HG03565 (cell line): ENCODE measurements around the gene FGF3.

Source experiments
- ATAC-seq: cut with Tn5 transposase; IDR thresholded peaks from one replicate; pipeline ENCODE4 v1.9.1; 2021; ENCODE audit warnings: mild to moderate bottlenecking, moderate library complexity; ENCODE audit not compliant: unreplicated experiment

Gene FGF3

GRCh38 chr11:69825037-69825834, 6.0 kb upstream of the FGF3 start:
- ATAC-seq = no peak

- no peak for ATAC-seq
These were observed 4.5 kb upstream of the FGF3 start for GRCh38 chr11:69823641-69824265.

- ATAC-seq = no peak
These were observed 3.7 kb upstream of the FGF3 start for GRCh38 chr11:69822676-69823494.

- ATAC-seq = no peak
These were observed 2.4 kb upstream of the FGF3 start for GRCh38 chr11:69821511-69822040.

- no peak for ATAC-seq
These were observed 1.2 kb upstream of the FGF3 start for GRCh38 chr11:69820441-69820840.

- no peak for ATAC-seq
These were observed 390 bp upstream of the FGF3 start for GRCh38 chr11:69819541-69820070.

- no peak for ATAC-seq
These were observed 999 bp downstream of the FGF3 start for GRCh38 chr11:69818231-69818602.

- ATAC-seq = no peak
These were observed 1.7 kb downstream of the FGF3 start for GRCh38 chr11:69817265-69818230.

- ATAC-seq = no peak
These were observed 2.5 kb downstream of the FGF3 start for GRCh38 chr11:69816671-69817070.

GRCh38 chr11:69815973-69816372, 3.2 kb downstream of the FGF3 start:
- ATAC-seq = no peak

- no peak for ATAC-seq
These were observed 4.3 kb downstream of the FGF3 start for GRCh38 chr11:69814902-69815301.

GRCh38 chr11:69814411-69814810, 4.8 kb downstream of the FGF3 start:
- ATAC-seq = no peak

- no peak for ATAC-seq
These were observed 5.4 kb downstream of the FGF3 start for GRCh38 chr11:69813839-69814238.

GRCh38 chr11:69812946-69813345, 6.3 kb downstream of the FGF3 start:
- ATAC-seq = no peak

GRCh38 chr11:69812256-69812655, 7.0 kb downstream of the FGF3 start:
- ATAC-seq = no peak

- ATAC-seq = no peak
These were observed 7.8 kb downstream of the FGF3 start for GRCh38 chr11:69811431-69811830.

GRCh38 chr11:69810289-69811118, 8.7 kb downstream of the FGF3 start:
- no peak for ATAC-seq

GRCh38 chr11:69808667-69809086, 10.5 kb downstream of the FGF3 start:
- no peak for ATAC-seq
